IPS-NIHi11 (cell line): Measurements from ENCODE around the gene EPS15.
"Not testable (repeated sequence)": the region's sequence is repeated elsewhere in the genome, so short reads cannot be mapped to it uniquely, and the experiment has no call there.

Source experiments
- DNase-seq: peaks from one replicate; pipeline ENCODE4 v3.0.0; 2012; ENCODE audit warnings: mixed read lengths, low spot score

The EPS15 gene

GRCh38 chr1:51514733-51515132, 4.3 kb downstream of the EPS15 start:
- DNase-seq: no peak

- no peak for DNase-seq
Observed at GRCh38 chr1:51512606-51513005, 6.5 kb downstream of the EPS15 start.

DNA sequence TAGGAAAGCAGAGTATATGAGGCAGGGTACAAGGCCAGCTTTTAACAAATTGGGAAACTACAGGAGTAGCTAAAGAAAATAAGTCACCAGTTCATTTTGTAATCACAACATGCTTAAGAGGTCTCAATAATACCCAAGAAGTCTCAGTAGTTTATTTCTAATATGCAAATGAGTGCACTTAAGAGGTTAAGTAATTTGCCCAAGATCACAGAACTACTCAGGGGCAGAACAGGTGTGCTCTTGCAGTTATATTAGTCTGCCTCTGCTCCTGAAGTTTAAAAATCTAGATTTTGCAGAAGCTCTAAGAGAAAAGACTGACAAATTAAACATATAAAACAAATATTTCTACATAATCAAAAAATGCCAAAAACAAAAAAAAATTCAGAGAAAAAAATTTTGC, 6.9 kb downstream of the EPS15 start:
- no peak for DNase-seq

GRCh38 chr1:51509773-51510172, 9.3 kb downstream of the EPS15 start:
- no peak for DNase-seq

DNA sequence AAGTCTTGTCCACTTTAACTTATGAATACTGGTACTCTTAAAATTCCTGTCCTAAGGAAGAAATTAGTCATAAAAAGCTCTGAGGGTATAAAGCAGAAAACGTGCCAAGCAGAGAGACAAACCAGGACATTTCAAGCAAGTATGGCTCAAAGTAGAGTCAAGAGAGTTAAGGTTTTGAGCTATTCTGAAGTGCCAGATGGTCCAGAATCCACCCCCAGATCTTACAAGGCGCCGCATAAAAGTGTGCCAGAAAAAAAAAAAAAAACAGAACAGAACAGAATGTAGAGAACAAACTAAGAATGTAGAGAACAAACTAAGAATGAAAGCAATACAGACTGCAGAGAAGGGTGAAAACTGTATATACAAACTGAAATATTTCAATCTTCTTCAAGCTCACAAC, 12.5 kb downstream of the EPS15 start:
- DNase-seq: no peak

- no peak for DNase-seq
Observed at GRCh38 chr1:51504806-51505525, 14.1 kb downstream of the EPS15 start.

DNA sequence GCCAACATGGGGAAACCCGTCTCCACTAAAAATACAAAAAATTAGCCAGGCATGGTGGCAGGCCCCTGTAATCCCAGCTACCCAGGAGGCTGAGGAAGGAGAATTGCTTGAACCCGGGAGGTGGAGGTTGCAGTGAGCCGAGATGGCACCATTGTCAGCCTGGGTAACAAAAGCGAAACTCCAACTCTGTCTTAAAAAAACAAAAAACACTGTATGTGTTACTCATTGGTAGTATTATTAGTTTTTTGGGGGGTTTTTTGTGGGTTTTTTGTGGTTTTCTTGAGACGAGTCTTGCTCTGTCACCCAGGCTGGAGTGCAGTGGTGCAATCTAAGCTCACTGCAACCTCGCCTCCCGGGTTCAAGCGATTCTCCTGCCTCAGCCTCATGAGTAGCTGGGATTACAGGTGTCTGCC, 17.8 kb downstream of the EPS15 start:
- DNase-seq: not testable (repeated sequence)

GRCh38 chr1:51499694-51500093, 19.4 kb downstream of the EPS15 start:
- DNase-seq: no peak

DNA sequence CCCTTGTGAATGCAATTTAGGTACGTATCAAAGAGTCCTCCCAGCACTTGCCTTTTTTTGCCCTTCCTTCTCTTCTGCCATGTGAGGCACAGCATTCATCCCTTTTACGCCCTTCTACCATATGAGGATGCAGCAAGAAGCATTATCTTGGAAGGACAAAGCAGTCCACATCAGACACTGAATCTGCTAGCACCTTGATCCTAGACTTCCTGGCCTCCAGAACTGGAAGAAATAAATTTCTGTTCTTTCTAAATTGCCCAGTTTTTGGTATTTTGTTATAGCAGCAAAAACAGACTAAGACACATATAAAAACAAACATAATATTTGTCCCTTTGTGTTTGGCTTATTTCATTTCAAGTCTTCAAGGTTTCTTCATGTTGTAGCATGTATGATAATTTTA, 20.1 kb downstream of the EPS15 start:
- no peak for DNase-seq

GRCh38 chr1:51497340-51497739, 21.7 kb downstream of the EPS15 start:
- DNase-seq: no peak

DNA sequence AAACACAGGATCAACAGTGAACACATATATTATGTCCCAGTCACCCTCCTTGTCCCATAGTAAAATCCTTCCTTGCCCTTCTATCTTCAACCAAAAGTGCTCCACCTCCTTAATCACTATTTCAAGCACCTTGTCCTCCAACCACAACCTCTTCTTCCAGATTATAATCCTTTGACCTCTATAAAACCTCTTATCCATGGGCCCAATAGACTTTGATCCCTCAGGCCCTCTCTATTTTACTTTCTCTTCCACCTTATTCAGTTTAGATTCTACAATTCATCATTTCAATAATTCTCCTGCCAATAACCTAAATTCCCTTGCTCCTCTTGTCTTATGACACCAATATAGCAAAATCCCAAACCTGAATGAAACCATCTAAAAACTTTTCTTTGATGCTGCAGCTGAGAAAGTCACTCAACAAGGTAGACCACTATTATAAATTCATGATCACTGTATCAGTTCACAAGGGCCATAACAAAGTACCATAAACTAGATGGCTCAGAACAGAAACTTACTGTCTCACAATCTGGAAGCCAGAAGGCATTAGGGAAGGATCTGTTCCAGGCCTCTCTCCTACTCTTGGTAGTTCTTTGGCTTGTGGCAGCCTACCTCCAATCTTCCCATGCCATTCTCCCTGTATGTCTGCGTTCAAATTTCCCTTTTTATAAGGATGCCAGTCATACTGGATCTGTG, 24.8 kb downstream of the EPS15 start:
- DNase-seq: no peak

- peak; percentile 36 for DNase-seq
Observed at GRCh38 chr1:51491166-51491981, 27.7 kb downstream of the EPS15 start.

GRCh38 chr1:51489472-51489871, 29.6 kb downstream of the EPS15 start:
- no peak for DNase-seq

GRCh38 chr1:51488372-51489050, 30.6 kb downstream of the EPS15 start:
- DNase-seq: no peak

- DNase-seq: no peak
Observed at GRCh38 chr1:51487628-51488027, 31.4 kb downstream of the EPS15 start.

DNA sequence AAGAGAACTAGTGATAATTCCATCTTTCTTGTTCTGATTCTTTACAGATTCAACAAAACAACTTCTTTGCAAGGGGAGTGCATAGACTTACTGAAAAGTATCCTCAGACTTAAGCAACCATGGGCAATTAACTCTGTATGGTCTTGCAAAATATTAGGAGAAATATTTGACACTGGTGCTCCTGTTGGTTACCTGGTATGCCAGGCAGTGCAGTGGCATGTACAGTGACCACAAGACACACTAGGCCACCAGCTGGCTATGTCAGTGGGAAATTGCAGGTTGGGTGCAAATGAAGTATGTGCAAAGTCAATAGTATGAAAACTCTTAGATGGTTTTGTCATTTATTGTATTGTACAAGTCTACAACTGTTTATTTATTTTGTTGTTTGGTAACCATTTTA, 34.5 kb downstream of the EPS15 start:
- no peak for DNase-seq

GRCh38 chr1:51482881-51483280, 36.2 kb downstream of the EPS15 start:
- no peak for DNase-seq

DNA sequence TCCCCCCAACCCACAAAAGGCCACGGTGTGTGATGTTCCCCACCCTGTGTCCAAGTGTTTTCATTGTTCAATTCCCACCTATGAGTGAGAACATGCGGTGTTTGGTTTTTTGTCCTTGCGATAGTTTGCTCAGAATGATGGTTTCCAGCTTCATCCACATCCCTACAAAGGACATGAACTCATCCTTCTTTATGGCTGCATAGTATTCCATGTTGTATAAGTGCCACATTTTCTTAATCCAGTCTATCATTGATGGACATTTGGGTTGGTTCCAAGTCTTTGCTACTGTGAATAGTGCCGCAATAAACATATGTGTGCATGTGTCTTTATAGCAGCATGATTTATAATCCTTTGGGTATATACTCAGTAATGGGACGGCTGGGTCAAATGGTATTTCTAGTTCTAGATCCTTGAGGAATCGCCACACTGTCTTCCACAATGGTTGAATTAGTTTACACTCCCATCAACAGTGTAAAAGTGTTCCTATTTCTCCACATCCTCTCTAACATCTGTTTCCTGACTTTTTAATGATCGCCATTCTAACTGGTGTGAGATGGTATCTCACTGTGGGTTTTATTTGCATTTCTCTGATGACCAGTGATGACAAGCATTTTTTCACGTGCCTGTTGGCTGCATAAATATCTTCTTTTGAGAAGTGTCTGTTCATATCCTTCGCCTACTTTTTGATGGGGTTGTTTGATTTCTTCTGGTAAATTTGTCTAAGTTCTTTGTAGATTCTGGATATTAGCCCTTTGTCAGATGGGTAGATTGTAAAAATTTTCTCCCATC, 44.0 kb downstream of the EPS15 start:
- DNase-seq: not testable (repeated sequence)

DNA sequence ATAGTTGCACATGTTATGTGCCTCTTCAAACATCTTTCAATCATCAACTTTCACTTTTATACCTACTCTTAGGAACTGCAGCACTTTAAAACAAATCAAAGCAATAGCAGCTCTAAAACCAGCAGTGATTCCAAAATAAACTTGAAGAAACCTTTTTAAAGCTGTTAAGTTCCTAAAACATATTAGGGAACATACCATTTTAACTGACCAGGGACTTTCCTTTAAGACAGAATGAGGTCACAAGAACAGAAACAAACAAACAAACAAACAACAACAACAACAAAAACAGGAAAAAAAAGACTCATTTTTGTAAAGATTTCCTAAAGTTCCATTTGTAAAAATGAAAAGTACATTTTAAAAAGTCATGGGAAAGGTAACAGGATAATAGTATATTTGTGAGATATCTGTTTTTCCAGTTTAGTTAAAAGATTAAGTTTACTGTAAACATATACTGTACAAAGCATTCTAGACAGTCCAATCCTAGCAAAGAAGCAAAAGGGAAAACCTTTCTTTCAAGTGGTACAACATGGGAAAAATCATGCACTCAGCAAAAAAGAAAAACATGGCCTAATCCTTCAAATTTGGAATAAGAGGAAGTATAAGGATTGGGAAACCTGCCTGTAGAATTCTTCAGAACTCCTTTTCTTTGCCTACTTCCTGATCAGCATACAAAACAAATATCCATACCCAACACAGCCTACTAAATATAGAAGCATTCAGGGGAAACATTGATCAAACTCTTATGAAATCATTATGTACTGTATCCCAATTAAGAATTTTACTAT, 45.5 kb downstream of the EPS15 start:
- DNase-seq: no peak

GRCh38 chr1:51472359-51472758, 46.7 kb downstream of the EPS15 start:
- no peak for DNase-seq

DNA sequence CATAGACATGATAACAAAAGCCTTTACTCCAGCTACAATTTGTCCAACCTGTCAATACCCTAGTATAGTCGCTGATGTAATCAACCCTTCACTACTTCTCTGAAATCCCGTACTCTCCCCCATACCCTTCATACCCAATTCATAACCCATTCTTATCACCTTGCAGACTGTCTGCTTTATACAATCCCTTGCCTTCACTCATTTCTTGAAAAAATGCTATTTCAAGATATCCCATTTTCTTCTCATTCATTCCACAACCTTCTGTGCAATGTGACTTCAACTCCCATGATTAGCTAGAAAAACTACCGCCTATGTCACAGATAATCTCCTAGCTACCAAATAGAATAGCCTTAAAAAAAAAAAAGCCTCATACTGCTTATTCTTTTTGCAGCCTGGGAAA, 49.5 kb downstream of the EPS15 start:
- DNase-seq: no peak
